Muscle of leg (tissue), 16 donors: ENCODE results near the gene STT3A. TPM values are rescaled to one million over a fixed set of nuclear protein-coding genes. Genes with fewer than 3 reads are reported as not detected.

Experiments used
- DNase-seq: peaks from one replicate; pipeline ENCODE4 v3.0.0; 2013
- H3K27ac ChIP-seq: one replicate; pipeline ENCODE4 v1.5.1; 2013; ENCODE audit warnings: mild to moderate bottlenecking, low read length, control low read depth
- H3K27me3 ChIP-seq: one replicate; pipeline ENCODE4 v1.6.1; 2013; ENCODE audit warnings: low read length; ENCODE audit not compliant: control insufficient read depth, insufficient read depth
- H3K36me3 ChIP-seq: one replicate; pipeline ENCODE4 v1.6.1; 2013; ENCODE audit warnings: low read length; ENCODE audit not compliant: control insufficient read depth, insufficient read depth
- H3K4me1 ChIP-seq: one replicate; pipeline ENCODE4 v1.6.1; 2013; ENCODE audit warnings: low read length; ENCODE audit not compliant: control insufficient read depth, insufficient read depth
- H3K4me3 ChIP-seq: one replicate; pipeline ENCODE4 v1.5.1; 2013; ENCODE audit warnings: low read length, control low read depth
- H3K9me3 ChIP-seq: replicated peaks from 2 replicates; pipeline ENCODE4 v1.6.1; 2013; ENCODE audit warnings: low read depth, low read length; ENCODE audit not compliant: control insufficient read depth
- WGBS: methylation state at CpG from one replicate; pipeline ENCODE4 v1.1.5; 2013; ENCODE audit warnings: missing lambda C conversion rate; ENCODE audit not compliant: insufficient coverage; 5-methylcytosine and 5-hydroxymethylcytosine counted together
- long read RNA-seq, 11 donors: transcript quantifications; one replicate each; lab custom pipeline, GENCODE V29; 2026
- polyA plus RNA-seq, 8 donors: library from polyadenylated mRNA; unstranded; fragments of 120-200 nt; gene quantifications; one replicate each; pipeline versions ENCODE4 v1.2.1 to v1.2.3, GENCODE V29; 2013; ENCODE audit warnings: inconsistent platforms in 1 of 8, low replicate concordance in 1 of 8; ENCODE audit not compliant: insufficient read length in 8 of 8, insufficient read depth in 1 of 8
- total RNA-seq: library from RNA; stranded (reverse); fragments of 120-200 nt; gene quantifications from one replicate; pipeline ENCODE4 v1.2.4, GENCODE V29; 2013

Gene STT3A
- 68.9 TPM for total RNA-seq
- 100 to 1,000 TPM; 109 to 158 (median 115) TPM for polyA plus RNA-seq
- long read RNA-seq, donor 1, full-length matches to known transcripts = 9 of 9 reads
- long read RNA-seq, donor 1, partial matches to known transcripts = 0 of 9 reads
- long read RNA-seq, donor 1, other reads (novel, unspliced or antisense) = 0 of 9 reads
- long read RNA-seq, donor 2, full-length matches to known transcripts = 2 of 2 reads
- long read RNA-seq, donor 2, partial matches to known transcripts = 0 of 2 reads
- long read RNA-seq, donor 2, other reads (novel, unspliced or antisense) = 0 of 2 reads
- long read RNA-seq, donor 3, full-length matches to known transcripts = 27 of 27 reads
- long read RNA-seq, donor 3, partial matches to known transcripts = 0 of 27 reads
- long read RNA-seq, donor 3, other reads (novel, unspliced or antisense) = 0 of 27 reads
- long read RNA-seq, donor 4, full-length matches to known transcripts = 14 of 19 reads
- long read RNA-seq, donor 4, partial matches to known transcripts = 5 of 19 reads
- long read RNA-seq, donor 4, other reads (novel, unspliced or antisense) = 0 of 19 reads
- long read RNA-seq, donor 5, full-length matches to known transcripts = 50 of 60 reads
- long read RNA-seq, donor 5, partial matches to known transcripts = 10 of 60 reads
- long read RNA-seq, donor 5, other reads (novel, unspliced or antisense) = 0 of 60 reads
- long read RNA-seq, donor 6, full-length matches to known transcripts = 35 of 42 reads
- long read RNA-seq, donor 6, partial matches to known transcripts = 7 of 42 reads
- long read RNA-seq, donor 6, other reads (novel, unspliced or antisense) = 0 of 42 reads
- long read RNA-seq, donor 7, full-length matches to known transcripts = 24 of 35 reads
- long read RNA-seq, donor 7, partial matches to known transcripts = 11 of 35 reads
- long read RNA-seq, donor 7, other reads (novel, unspliced or antisense) = 0 of 35 reads
- long read RNA-seq, donor 8, full-length matches to known transcripts = 23 of 23 reads
- long read RNA-seq, donor 8, partial matches to known transcripts = 0 of 23 reads
- long read RNA-seq, donor 8, other reads (novel, unspliced or antisense) = 0 of 23 reads
- long read RNA-seq, donor 9, full-length matches to known transcripts = 16 of 21 reads
- long read RNA-seq, donor 9, partial matches to known transcripts = 5 of 21 reads
- long read RNA-seq, donor 9, other reads (novel, unspliced or antisense) = 0 of 21 reads
- long read RNA-seq, donor 10, full-length matches to known transcripts = 36 of 41 reads
- long read RNA-seq, donor 10, partial matches to known transcripts = 5 of 41 reads
- long read RNA-seq, donor 10, other reads (novel, unspliced or antisense) = 0 of 41 reads
- long read RNA-seq, donor 11, full-length matches to known transcripts = 24 of 24 reads
- long read RNA-seq, donor 11, partial matches to known transcripts = 0 of 24 reads
- long read RNA-seq, donor 11, other reads (novel, unspliced or antisense) = 0 of 24 reads

- peaks cover 12% of the 10 kb centered on the region for H3K36me3 ChIP-seq
- H3K27me3 ChIP-seq = no peaks in the 10 kb centered on the region
- H3K9me3 ChIP-seq = no peaks in the 10 kb centered on the region
- peak within 1 kb of the TSS; percentile 99 for H3K27ac ChIP-seq
- under 1% methylated on average over 52 of the region's 55 CpGs for WGBS
- H3K4me1 ChIP-seq = peaks cover 5% of the 10 kb centered on the region
- DNase-seq = peak; percentile 100
- H3K4me3 ChIP-seq = peak within 1 kb of the TSS; percentile 75
These were observed at the start of gene STT3A for GRCh38 chr11:125592305-125593113. TSS of gene STT3A (plus strand) at chr11:125592852. CDS start at chr11:125595916, 3,064 bp downstream.

- no peaks in the 10 kb centered on the region for H3K36me3 ChIP-seq
- 100% methylated on average over 1 of the region's 1 CpG for WGBS
These were observed 41.9 kb upstream of the STT3A start for GRCh38 chr11:125550780-125551179.

GRCh38 chr11:125551835-125552342 is 40.8 kb upstream of the STT3A start:
- Histone ChIP-seq H3K36me3 (no peaks in the 10 kb centered on the region), H3K27me3 (no peaks in the 10 kb centered on the region), H3K4me3 (no peak overlapping the region), H3K27ac (no peak overlapping the region), H3K9me3 (peaks cover 23% of the 10 kb centered on the region), H3K4me1 (no peaks in the 10 kb centered on the region)
- no CpG with 5 or more reads among the region's 1 CpG for WGBS
- no peak for DNase-seq

More at GRCh38 chr11:125550780-125551179, 41.9 kb upstream of the STT3A start:
- Histone ChIP-seq H3K4me3 (no peak overlapping the region), H3K27ac (no peak overlapping the region), H3K9me3 (peaks cover 23% of the 10 kb centered on the region), H3K4me1 (no peaks in the 10 kb centered on the region), H3K27me3 (no peaks in the 10 kb centered on the region)
- DNase-seq = no peak

- DNase-seq = no peak
- WGBS = 84% methylated on average over 2 of the region's 2 CpGs
- Histone ChIP-seq H3K27me3 (no peaks in the 10 kb centered on the region), H3K36me3 (no peaks in the 10 kb centered on the region), H3K4me1 (no peaks in the 10 kb centered on the region), H3K27ac (no peak overlapping the region), H3K9me3 (peaks cover 23% of the 10 kb centered on the region), H3K4me3 (no peak overlapping the region)
These were observed 39.7 kb upstream of the STT3A start for GRCh38 chr11:125552927-125553326.

- Histone ChIP-seq H3K27me3 (no peaks in the 10 kb centered on the region), H3K9me3 (peaks cover 23% of the 10 kb centered on the region), H3K27ac (no peak overlapping the region), H3K4me3 (no peak overlapping the region), H3K4me1 (no peaks in the 10 kb centered on the region), H3K36me3 (no peaks in the 10 kb centered on the region)
- WGBS = no CpG with 5 or more reads among the region's 1 CpG
- no peak for DNase-seq
These were observed 39.3 kb upstream of the STT3A start for GRCh38 chr11:125553357-125553756.

- no peak for DNase-seq
- no peaks in the 10 kb centered on the region for H3K36me3 ChIP-seq
- no peak overlapping the region for H3K4me3 ChIP-seq
- H3K4me1 ChIP-seq = no peaks in the 10 kb centered on the region
- WGBS = 94% methylated on average over 2 of the region's 3 CpGs
- no peaks in the 10 kb centered on the region for H3K27me3 ChIP-seq
- H3K9me3 ChIP-seq = peaks cover 23% of the 10 kb centered on the region
- H3K27ac ChIP-seq = no peak overlapping the region
These were observed 38.6 kb upstream of the STT3A start for GRCh38 chr11:125554038-125554437.

GRCh38 chr11:125559888-125560287 is 32.8 kb upstream of the STT3A start:
- no peak overlapping the region for H3K27ac ChIP-seq
- no peaks in the 10 kb centered on the region for H3K9me3 ChIP-seq
- H3K27me3 ChIP-seq = no peaks in the 10 kb centered on the region
- H3K4me3 ChIP-seq = no peak overlapping the region
- no peaks in the 10 kb centered on the region for H3K36me3 ChIP-seq
- WGBS = no CpG with 5 or more reads among the region's 3 CpGs
- H3K4me1 ChIP-seq = no peaks in the 10 kb centered on the region
- no peak for DNase-seq

GRCh38 chr11:125561924-125562323 is 30.7 kb upstream of the STT3A start:
- no peak overlapping the region for H3K27ac ChIP-seq
- H3K4me3 ChIP-seq = no peak overlapping the region
- WGBS = no CpG with 5 or more reads among the region's 1 CpG
- no peaks in the 10 kb centered on the region for H3K9me3 ChIP-seq
- no peaks in the 10 kb centered on the region for H3K36me3 ChIP-seq
- H3K4me1 ChIP-seq = no peaks in the 10 kb centered on the region
- H3K27me3 ChIP-seq = no peaks in the 10 kb centered on the region
- no peak for DNase-seq

- Histone ChIP-seq H3K27ac (no peak overlapping the region), H3K4me3 (no peak overlapping the region), H3K27me3 (no peaks in the 10 kb centered on the region), H3K9me3 (no peaks in the 10 kb centered on the region), H3K4me1 (no peaks in the 10 kb centered on the region), H3K36me3 (no peaks in the 10 kb centered on the region)
- DNase-seq = no peak
- 71% methylated on average over 3 of the region's 4 CpGs for WGBS
These were observed 30.2 kb upstream of the STT3A start for GRCh38 chr11:125562430-125562829.
